K562 (cell line): Measurements from ENCODE around the gene SLC43A2. TPM values are rescaled to one million over a fixed set of nuclear protein-coding genes. Genes with fewer than 3 reads are reported as not detected.

Experiments
- BCL6 ChIP-seq: fragments of 250-450 bp; sonication (Bioruptor Pico); IDR thresholded peaks from 2 replicates; pipeline ENCODE4 v1.4.0; 2020
- BRCA1 ChIP-seq, 2 experiments: fragments of 450-650 bp in 1 of 2; sonication (generic) in 1 of 2; formaldehyde crosslinking in 1 of 2; IDR thresholded peaks; 2 replicates each; pipeline versions ENCODE4 v1.5.0 to v1.6.1; 2017 to 2020; ENCODE audit warnings: mild to moderate bottlenecking in 1 of 2, missing genetic modification reagents in 1 of 2
- EP400 ChIP-seq: fragments of 450-650 bp; IDR thresholded peaks from 2 replicates; pipeline ENCODE4 v1.6.1; 2017; ENCODE audit warnings: antibody characterized with exemption, mild to moderate bottlenecking, moderate library complexity
- ETV6 ChIP-seq, 3 experiments: fragments of 150-350 bp in 1 of 3; sonication (generic) in 1 of 3; formaldehyde crosslinking in 1 of 3; IDR thresholded peaks; 2 replicates each; pipeline versions ENCODE4 v1.6.1 to v1.8.0; 2014 to 2022; ENCODE audit warnings: borderline replicate concordance in 2 of 3, low read depth in 2 of 3, antibody characterized with exemption in 1 of 3, low read length in 1 of 3, mild to moderate bottlenecking in 1 of 3, missing genetic modification reagents in 1 of 3
- GABPB2 ChIP-seq: fragments of 250-450 bp; sonication (Bioruptor Pico); conservative IDR thresholded peaks from 2 replicates; pipeline ENCODE4 v1.5.1; 2021; ENCODE audit warnings: mild to moderate bottlenecking
- KDM1A ChIP-seq, 2 experiments: fragments of 450-650 bp; IDR thresholded peaks; 2 replicates each; pipeline ENCODE4 v1.6.1; 2016; ENCODE audit warnings: mild to moderate bottlenecking in 2 of 2
- KLF6 ChIP-seq: fragments of 250-450 bp; sonication (Bioruptor Pico); IDR thresholded peaks from 2 replicates; pipeline ENCODE4 v1.4.0; 2020; ENCODE audit warnings: mild to moderate bottlenecking, moderate library complexity, borderline replicate concordance
- MBD2 ChIP-seq: sonication (generic); IDR thresholded peaks from 2 replicates; pipeline ENCODE4 v1.6.1; 2016; ENCODE audit warnings: low read depth, borderline replicate concordance
- MEF2D ChIP-seq: conservative IDR thresholded peaks from 2 replicates; pipeline ENCODE4 v1.6.1; 2016; ENCODE audit warnings: low read depth, missing genetic modification characterization, missing compliant biosample characterization
- NELFE ChIP-seq: IDR thresholded peaks from 2 replicates; pipeline ENCODE4 v1.6.1; 2011; ENCODE audit warnings: mild to moderate bottlenecking; ENCODE audit not compliant: insufficient read depth, insufficient read length
- NFATC3 ChIP-seq: fragments of 450-650 bp; IDR thresholded peaks from 2 replicates; pipeline ENCODE4 v1.6.1; 2017; ENCODE audit warnings: mild to moderate bottlenecking
- NRF1 ChIP-seq, 2 experiments: fragments of 450-650 bp; IDR thresholded peaks in 1 of 2; conservative IDR thresholded peaks in 1 of 2; 2 replicates each; pipeline ENCODE4 v1.6.1; 2014; ENCODE audit warnings: mild to moderate bottlenecking in 2 of 2
- POLR2AphosphoS5 ChIP-seq: IDR thresholded peaks from 2 replicates; pipeline ENCODE4 v1.6.1; 2011; ENCODE audit warnings: mild to moderate bottlenecking, low read depth, low read length, moderate library complexity; ENCODE audit not compliant: control insufficient read depth, insufficient read depth
- POLR3A ChIP-seq: IDR thresholded peaks from 2 replicates; pipeline ENCODE4 v1.6.1; 2011; ENCODE audit warnings: borderline replicate concordance, mild to moderate bottlenecking, moderate library complexity; ENCODE audit not compliant: insufficient read length, insufficient read depth; ENCODE audit errors: extremely low read depth
- TAF9B ChIP-seq: fragments of 450-650 bp; IDR thresholded peaks from 2 replicates; pipeline ENCODE4 v1.6.1; 2018; ENCODE audit warnings: mild to moderate bottlenecking; ENCODE audit not compliant: partially characterized antibody
- ZNF212 ChIP-seq: fragments of 450-650 bp; formaldehyde crosslinking; IDR thresholded peaks from 2 replicates; pipeline ENCODE4 v1.4.0; 2020; ENCODE audit warnings: mild to moderate bottlenecking
- ZNF263 ChIP-seq: sonication (generic); formaldehyde crosslinking; IDR thresholded peaks from 2 replicates; pipeline ENCODE4 v1.8.0; 2022; ENCODE audit warnings: mild to moderate bottlenecking, missing genetic modification reagents, borderline replicate concordance
- polyA plus RNA-seq, 8 experiments: library from polyadenylated mRNA; depleted of rRNA in 4 of 8; stranded (reverse) in 5 of 8; unstranded in 3 of 8; fragments of >200 nt; fragmentation: Nextera tagmentation in 2 of 8; fragmentation: Illumina TruSeq in 1 of 8; extraction: Ambion mirVana in 2 of 8; extraction: Trizol in 1 of 8; gene quantifications; 2 replicates each; pipeline versions ENCODE4 v1.2.1 to v1.2.3, GENCODE V29; 2011 to 2014; ENCODE audit warnings: inconsistent platforms in 1 of 8, missing spikeins in 1 of 8
- total RNA-seq, 7 experiments: library from RNA; depleted of rRNA in 6 of 7; stranded (reverse); fragments of >200 nt in 6 of 7; fragmentation: Illumina TruSeq in 2 of 7; extraction: Trizol in 2 of 7; gene quantifications; 2 replicates each; pipeline versions ENCODE4 v1.2.1 to v1.2.3, GENCODE V29; 2011 to 2021; ENCODE audit warnings: low replicate concordance in 1 of 7
- TF ChIP-seq, protein P1 (sequence below): fragments of 450-650 bp; formaldehyde crosslinking; IDR thresholded peaks from 2 replicates; pipeline ENCODE4 v1.4.0; 2020; ENCODE audit warnings: mild to moderate bottlenecking, moderate library complexity
- TF ChIP-seq, protein P2 (sequence below): fragments of 200-400 bp; formaldehyde crosslinking; IDR thresholded peaks from 2 replicates; pipeline ENCODE4 v1.6.1; 2017; ENCODE audit warnings: mild to moderate bottlenecking, low read depth, low read length, moderate library complexity
- TF ChIP-seq, protein P3 (sequence below), 2 experiments: fragments of 450-650 bp in 1 of 2; IDR thresholded peaks; 2 replicates each; pipeline ENCODE4 v1.6.1; 2011 to 2017; ENCODE audit warnings: low read depth in 2 of 2, antibody characterized with exemption in 1 of 2, borderline replicate concordance in 1 of 2, low read length in 1 of 2, mild to moderate bottlenecking in 1 of 2, mixed read lengths in 1 of 2; ENCODE audit not compliant: control insufficient read depth in 1 of 2

The SLC43A2 gene
- total and polyA plus RNA-seq, 9 of the 15 experiments (the other 6 are each of a cell fraction or from before 2014, with no cell fraction given) = 0.03 to 10.2 (median 3.6) TPM

DNA sequence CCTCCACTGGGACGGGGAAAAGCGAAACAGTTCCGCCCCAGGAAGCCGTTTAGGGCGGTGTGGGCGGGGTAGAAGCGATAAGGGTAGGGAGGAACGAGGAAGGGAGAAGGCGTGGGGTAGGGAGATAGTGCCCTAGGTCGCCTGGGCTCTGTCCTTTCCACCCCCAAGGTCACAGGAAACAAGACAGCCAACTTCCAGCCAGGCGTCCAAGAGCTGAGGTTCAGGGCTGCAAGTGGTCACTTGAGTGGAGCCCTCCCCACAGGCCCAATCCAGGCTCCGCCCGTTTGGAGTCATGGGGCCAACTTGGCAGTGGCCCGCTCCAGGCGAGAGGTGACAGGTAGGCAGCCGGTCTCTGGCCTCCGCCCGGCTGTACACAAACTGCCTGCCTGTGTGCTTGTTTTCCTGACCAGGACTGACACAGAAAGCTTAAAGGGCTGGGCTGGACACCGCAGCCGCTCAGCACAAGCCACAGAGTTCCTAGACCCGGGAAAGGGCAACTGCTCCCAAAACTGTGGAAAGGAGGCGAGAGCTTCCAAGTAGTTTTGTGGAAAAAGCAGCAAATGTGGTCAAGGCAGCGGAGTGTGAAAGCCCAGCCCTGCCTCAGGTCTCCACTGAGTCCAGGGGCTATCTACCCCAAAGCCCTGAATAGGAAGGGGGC, 21.3 kb upstream of the SLC43A2 start, which contains the start of gene RILP (continued):
- TF ChIP-seq POLR3A (no peak), ZNF263 (no peak; the same call in 1 of the 2 replicates), MBD2 (peak; percentile 79), KDM1A (IDR thresholded peaks at IDR 0.05) (peak; percentile 27 to 31; a peak in 1 of 4 replicates), NELFE (no peak), KLF6 (CRISPR knock-in tag) (no peak), POLR2AphosphoS5 (peak; percentile 77), ZNF212 (no peak), BRCA1 (IDR thresholded peaks at IDR 0.05) (no peak), BRCA1 (CRISPR knock-in tag; IDR thresholded peaks at IDR 0.05) (no peak), ETV6 (IDR thresholded peaks at IDR 0.05; ENCODE audit: borderline replicate concordance in 1 of 2, low read depth in 2 of 2, low read length in 1 of 2) (peak; percentile 58 to 79; a peak in 3 of 4 replicates), ETV6 (CRISPR knock-in tag; IDR thresholded peaks at IDR 0.05; ENCODE audit: borderline replicate concordance) (no peak), EP400 (peak; percentile 78), GABPB2 (CRISPR knock-in tag) (no peak), NFATC3 (0 out of 2 replicates have a peak, but pooled peaks have one; percentile 30), MEF2D (tag) (peak; percentile 30; the same call in 1 of the 2 replicates), TAF9B (peak; percentile 62), BCL6 (no peak), NRF1 (conservative IDR thresholded peaks at IDR 0.05 in 1 of 2, IDR thresholded peaks at IDR 0.05 in 1 of 2) (peak in 1 of 2 experiments; percentile 11; a peak in 1 of 4 replicates)
- TF ChIP-seq, protein P1, sequence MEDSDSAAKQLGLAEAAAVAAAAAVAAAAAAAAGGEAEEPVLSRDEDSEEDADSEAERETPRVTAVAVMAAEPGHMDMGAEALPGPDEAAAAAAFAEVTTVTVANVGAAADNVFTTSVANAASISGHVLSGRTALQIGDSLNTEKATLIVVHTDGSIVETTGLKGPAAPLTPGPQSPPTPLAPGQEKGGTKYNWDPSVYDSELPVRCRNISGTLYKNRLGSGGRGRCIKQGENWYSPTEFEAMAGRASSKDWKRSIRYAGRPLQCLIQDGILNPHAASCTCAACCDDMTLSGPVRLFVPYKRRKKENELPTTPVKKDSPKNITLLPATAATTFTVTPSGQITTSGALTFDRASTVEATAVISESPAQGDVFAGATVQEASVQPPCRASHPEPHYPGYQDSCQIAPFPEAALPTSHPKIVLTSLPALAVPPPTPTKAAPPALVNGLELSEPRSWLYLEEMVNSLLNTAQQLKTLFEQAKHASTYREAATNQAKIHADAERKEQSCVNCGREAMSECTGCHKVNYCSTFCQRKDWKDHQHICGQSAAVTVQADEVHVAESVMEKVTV (CRISPR knock-in tag) = no peak
- TF ChIP-seq, protein P2, sequence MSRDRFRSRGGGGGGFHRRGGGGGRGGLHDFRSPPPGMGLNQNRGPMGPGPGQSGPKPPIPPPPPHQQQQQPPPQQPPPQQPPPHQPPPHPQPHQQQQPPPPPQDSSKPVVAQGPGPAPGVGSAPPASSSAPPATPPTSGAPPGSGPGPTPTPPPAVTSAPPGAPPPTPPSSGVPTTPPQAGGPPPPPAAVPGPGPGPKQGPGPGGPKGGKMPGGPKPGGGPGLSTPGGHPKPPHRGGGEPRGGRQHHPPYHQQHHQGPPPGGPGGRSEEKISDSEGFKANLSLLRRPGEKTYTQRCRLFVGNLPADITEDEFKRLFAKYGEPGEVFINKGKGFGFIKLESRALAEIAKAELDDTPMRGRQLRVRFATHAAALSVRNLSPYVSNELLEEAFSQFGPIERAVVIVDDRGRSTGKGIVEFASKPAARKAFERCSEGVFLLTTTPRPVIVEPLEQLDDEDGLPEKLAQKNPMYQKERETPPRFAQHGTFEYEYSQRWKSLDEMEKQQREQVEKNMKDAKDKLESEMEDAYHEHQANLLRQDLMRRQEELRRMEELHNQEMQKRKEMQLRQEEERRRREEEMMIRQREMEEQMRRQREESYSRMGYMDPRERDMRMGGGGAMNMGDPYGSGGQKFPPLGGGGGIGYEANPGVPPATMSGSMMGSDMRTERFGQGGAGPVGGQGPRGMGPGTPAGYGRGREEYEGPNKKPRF = no peak
- TF ChIP-seq, protein P3, sequence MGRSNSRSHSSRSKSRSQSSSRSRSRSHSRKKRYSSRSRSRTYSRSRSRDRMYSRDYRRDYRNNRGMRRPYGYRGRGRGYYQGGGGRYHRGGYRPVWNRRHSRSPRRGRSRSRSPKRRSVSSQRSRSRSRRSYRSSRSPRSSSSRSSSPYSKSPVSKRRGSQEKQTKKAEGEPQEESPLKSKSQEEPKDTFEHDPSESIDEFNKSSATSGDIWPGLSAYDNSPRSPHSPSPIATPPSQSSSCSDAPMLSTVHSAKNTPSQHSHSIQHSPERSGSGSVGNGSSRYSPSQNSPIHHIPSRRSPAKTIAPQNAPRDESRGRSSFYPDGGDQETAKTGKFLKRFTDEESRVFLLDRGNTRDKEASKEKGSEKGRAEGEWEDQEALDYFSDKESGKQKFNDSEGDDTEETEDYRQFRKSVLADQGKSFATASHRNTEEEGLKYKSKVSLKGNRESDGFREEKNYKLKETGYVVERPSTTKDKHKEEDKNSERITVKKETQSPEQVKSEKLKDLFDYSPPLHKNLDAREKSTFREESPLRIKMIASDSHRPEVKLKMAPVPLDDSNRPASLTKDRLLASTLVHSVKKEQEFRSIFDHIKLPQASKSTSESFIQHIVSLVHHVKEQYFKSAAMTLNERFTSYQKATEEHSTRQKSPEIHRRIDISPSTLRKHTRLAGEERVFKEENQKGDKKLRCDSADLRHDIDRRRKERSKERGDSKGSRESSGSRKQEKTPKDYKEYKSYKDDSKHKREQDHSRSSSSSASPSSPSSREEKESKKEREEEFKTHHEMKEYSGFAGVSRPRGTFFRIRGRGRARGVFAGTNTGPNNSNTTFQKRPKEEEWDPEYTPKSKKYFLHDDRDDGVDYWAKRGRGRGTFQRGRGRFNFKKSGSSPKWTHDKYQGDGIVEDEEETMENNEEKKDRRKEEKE (IDR thresholded peaks at IDR 0.05; ENCODE audit: borderline replicate concordance in 1 of 2, control insufficient read depth in 1 of 2, low read depth in 2 of 2, low read length in 1 of 2) = no peak
